GM20431 (cell line): ENCODE results near the gene TRAPPC5.

ENCODE experiments used
- in situ Hi-C: fragments of 300-500 bp; cut with MseI, MboI; formaldehyde crosslinking; loops from one replicate; pipeline ENCODE4 v1.15.0; 2020; ENCODE audit warnings: low sequenced_read_pairs; ENCODE audit not compliant: unreplicated experiment

The TRAPPC5 gene

GRCh38 chr19:7672522-7672921 lies 8.1 kb upstream of the TRAPPC5 start:
- in situ Hi-C loops: loop anchor here (10.0 kb wide), 1 partner anchor 132 kb away; no protein-coding TSS in a partner anchor

DNA sequence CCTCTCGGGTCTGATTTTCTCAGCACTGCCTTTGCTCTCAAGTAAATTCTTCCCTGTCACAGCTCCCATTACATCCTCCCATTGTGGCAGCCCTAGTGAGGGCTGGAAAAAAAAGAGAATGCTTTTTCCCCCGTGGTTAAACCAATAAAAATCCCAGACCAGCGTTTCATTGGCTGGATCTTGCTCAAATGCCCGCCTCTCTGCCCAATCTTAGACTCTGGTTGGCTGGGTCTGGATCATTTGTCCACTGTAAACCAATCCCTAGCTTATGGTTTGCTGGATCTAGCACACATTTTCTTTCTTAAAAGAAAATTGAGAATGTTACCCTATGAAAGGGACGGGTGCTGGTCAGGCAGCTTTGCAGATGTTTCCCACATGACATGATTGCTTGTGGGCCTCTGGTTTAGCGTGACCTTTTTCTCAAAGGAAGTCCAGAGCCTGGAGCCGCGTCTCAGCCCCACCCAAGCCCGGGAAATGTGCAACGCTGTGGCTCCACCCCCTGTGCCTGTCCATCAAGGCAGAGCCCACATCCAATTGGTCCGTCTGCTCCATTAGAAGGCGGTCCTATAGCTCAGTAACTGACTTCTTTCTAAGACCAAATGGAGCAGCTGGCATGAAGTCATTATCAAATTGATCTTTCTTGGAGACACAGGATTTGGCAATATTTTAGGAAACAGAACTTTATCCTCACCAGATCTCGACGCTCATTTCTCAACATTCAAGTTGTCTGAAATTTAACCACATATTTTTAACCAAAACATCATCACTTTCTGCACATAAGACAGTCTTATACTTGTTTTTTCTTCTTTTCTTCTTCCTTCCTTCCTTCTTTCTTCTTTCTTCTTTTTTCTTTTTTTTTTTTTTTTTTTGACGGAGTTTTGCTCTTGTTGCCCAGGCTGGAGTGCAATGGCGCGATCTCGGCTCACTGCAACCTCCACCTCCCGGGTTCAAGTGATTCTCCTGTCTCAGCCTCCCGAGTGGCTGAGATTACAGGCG lies 6.3 kb upstream of the TRAPPC5 start:
- in situ Hi-C loops: loop anchor here (10.0 kb wide), 1 partner anchor 130 kb away; no protein-coding TSS in a partner anchor

GRCh38 chr19:7676376-7676775 lies 4.3 kb upstream of the TRAPPC5 start:
- in situ Hi-C loops: loop anchor here (10.0 kb wide), 1 partner anchor 128 kb away; no protein-coding TSS in a partner anchor

DNA sequence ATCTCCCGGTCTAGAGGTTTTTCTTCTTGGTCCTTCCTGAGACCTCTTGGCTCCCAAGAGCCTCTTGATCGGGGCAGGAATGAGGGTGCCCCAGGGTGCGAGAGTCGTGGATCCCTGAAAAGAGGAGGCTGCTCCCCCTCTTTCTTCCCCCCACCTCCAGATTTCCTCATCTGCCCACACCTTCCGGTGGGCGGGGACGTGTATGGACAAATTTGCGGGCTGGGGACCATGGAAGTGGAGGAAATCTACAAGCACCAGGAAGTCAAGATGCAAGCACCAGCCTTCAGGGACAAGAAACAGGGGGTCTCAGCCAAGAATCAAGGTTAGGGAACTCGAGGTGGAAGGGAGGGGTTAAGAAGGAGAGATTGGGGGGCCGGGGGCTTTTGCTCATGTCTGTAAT lies 3.8 kb upstream of the TRAPPC5 start, which contains the start of gene MCEMP1:
Gene MCEMP1, plus strand, starts transcription at position 237 of the 400 bp plus-strand sequence. Its CDS starts 31 bp downstream, at position 268.
- in situ Hi-C loops: loop anchor here (10.0 kb wide), 1 partner anchor 128 kb away; no protein-coding TSS in a partner anchor

DNA sequence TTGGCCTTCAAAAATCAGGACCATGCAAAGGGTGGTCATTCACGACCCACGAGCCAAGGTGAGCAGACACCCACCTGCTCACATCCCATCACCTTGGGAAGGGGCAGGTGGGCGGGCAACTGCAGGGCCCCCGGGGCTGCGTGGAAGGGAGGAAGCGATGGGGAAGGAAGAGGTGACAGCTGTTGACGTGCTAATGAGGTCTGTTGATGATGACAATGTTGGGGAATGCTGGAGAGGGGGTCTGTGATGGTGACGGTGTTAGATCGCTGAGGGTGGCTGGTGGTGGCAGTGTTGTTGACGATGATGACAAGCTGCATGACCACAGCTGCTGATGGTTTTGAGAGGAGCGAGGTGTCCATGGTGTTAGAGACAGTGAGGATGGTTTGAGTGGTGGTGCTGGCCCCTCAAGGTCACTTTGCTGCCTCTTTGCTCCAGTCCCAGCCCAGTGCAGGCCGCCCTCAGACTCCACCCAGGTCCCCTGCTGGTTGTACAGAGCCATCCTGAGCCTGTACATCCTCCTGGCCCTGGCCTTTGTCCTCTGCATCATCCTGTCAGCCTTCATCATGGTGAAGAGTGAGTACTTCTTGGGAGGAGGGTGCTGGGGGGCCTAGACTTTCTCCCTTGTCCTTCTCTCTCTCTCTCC lies 2.8 kb upstream of the TRAPPC5 start:
- in situ Hi-C loops: loop anchor here (10.0 kb wide), 1 partner anchor 127 kb away; no protein-coding TSS in a partner anchor

DNA sequence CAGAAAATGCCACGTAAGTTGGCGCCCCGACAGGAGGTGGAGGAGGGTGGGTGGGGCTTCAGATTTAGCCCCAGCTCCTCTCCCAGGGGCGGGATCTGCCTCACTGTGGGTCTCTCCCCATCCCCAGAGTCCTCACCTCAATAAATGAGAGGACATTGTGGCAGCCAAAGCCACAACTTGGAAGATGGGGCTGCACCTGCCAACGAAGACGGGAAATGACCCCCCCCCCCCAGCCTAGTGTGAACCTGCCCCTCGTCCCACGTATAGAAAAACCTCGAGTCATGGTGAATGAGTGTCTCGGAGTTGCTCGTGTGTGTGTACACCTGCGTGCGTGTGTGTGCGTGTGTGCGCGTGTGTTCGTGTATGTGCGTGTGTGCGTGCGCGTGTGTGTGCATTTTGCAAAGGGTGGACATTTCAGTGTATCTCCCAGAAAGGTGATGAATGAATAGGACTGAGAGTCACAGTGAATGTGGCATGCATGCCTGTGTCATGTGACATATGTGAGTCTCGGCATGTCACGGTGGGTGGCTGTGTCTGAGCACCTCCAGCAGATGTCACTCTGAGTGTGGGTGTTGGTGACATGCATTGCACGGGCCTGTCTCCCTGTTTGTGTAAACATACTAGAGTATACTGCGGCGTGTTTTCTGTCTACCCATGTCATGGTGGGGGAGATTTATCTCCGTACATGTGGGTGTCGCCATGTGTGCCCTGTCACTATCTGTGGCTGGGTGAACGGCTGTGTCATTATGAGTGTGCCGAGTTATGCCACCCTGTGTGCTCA lies 1.5 kb upstream of the TRAPPC5 start:
- in situ Hi-C loops: loop anchor here (10.0 kb wide), 1 partner anchor 126 kb away; no protein-coding TSS in a partner anchor

- in situ Hi-C loops: loop anchor here (10.0 kb wide), 1 partner anchor 125 kb away; no protein-coding TSS in a partner anchor
Observed at GRCh38 chr19:7679771-7680605, 645 bp upstream of the TRAPPC5 start.

- in situ Hi-C loops: no loop called here
Observed at GRCh38 chr19:7681340-7682174, 924 bp downstream of the TRAPPC5 start.

DNA sequence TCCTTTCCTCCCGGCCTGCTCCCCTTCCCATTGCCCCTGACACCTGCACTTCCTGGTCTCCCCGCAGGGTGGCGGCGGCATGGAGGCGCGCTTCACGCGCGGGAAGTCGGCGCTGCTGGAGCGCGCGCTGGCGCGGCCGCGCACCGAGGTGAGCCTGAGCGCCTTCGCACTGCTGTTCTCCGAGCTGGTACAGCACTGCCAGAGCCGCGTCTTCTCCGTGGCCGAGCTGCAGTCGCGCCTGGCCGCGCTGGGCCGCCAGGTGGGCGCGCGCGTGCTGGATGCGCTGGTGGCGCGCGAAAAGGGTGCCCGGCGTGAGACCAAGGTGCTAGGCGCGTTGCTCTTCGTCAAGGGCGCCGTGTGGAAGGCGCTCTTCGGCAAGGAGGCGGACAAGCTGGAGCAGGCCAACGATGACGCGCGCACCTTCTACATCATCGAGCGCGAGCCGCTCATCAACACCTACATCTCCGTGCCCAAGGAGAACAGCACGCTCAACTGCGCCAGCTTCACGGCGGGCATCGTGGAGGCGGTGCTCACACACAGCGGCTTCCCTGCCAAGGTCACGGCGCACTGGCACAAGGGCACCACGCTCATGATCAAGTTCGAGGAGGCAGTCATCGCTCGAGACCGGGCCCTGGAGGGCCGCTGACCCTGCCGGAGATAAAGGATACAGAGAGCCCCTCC lies 1.7 kb downstream of the TRAPPC5 start:
- in situ Hi-C loops: no loop called here

DNA sequence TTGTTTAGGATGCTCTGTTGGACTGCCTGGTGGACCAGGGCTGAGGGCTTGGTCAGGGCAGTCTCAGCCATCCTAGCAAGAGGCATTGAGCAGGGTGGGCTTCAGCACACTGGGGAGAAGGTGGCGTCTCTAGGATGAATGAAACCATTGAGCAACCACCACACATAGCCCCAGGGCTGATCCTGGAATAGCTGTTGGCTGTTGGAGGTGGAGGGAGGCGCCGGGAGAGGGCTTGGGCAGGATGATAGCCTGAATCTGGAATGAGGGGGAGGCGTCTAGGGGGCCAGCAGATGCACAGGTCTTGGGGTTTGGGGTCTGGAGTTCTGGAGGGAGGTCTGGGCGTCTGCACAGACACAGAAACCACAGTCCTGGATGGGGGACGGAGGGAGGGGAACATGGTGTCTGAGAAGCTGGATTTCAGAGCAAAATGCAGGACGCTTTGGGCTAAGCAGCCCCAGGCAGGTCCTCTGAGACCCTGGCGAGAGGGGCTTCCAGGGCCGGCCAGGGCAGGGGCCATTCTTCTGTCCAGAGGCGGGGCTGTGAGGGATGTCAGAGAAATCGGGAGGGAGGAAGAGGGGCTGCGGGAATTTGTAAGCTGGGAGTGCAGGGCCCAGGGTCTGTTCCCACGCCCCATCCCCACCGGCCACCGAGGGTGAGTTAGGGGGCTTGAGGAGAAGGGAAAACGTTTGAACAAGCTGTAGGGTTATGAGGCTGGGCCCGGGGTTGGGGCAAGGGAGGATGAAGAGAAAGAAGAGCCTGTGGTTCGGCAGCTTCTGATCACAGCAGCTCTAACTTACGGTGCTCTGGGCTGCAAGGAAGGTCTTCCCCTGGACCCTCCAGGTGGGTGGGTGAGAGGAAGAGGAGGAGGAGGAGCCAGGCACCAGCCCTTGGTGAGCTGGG lies 5.2 kb downstream of the TRAPPC5 start:
- in situ Hi-C loops: no loop called here

DNA sequence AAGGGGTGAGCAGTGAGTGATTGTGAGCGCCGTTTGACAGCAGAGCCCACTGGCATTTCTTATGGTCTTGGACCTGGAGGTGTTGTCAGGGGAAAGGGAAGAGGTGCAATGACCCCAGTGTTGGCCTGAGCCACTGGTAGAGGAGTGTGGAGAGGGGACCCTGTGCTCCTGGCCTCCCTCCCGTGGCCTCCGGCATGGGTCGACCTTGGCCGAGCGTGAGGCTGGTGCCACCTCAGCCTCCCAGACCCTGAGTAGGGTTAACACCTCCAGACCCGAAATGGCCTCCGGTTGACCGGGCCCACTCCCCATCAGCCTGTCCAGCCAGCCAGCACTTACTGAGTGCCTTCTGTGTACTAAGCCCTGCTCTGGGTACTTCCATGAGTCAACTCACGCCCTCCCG lies 6.5 kb downstream of the TRAPPC5 start:
- in situ Hi-C loops: no loop called here

DNA sequence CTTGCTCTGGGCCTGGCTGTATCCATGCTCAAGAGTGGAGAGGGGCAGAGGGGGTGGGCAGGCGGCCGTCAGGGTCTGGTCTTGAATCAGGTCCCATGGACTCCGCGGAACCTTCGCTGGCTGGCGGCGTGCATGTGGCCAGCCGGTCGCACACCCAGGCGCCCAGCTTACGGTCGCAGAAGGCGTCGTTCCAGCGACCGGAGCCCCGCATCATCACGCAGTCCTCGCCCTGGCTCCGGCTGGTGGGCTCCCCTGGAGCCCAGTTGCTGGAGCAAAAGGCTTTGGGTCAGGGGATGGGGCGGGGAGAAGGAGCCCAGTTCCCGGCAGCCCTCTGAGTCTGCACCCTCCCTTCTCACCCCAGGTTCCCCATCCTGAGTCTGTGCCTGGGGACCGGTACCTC lies 8.5 kb downstream of the TRAPPC5 start:
- in situ Hi-C loops: no loop called here

- in situ Hi-C loops: no loop called here
Observed at GRCh38 chr19:7690779-7691258, 10.2 kb downstream of the TRAPPC5 start.

DNA sequence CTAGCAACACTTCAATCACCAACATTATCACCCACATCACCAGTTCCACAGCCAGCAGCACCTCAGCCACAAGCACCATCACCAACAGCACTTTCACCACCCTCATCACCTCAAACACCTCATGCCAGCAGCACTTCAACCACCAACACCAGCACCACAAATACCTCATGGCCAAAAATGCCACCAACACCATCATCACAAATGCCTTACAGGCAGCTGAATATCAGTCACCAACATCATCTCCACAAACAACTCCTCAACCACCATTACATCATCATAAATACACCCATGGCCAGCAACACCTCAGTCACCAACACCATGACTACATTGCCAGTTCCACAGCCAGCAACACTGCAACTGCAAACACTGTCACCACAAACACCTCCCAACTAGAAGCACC lies 10.9 kb downstream of the TRAPPC5 start:
- in situ Hi-C loops: no loop called here

DNA sequence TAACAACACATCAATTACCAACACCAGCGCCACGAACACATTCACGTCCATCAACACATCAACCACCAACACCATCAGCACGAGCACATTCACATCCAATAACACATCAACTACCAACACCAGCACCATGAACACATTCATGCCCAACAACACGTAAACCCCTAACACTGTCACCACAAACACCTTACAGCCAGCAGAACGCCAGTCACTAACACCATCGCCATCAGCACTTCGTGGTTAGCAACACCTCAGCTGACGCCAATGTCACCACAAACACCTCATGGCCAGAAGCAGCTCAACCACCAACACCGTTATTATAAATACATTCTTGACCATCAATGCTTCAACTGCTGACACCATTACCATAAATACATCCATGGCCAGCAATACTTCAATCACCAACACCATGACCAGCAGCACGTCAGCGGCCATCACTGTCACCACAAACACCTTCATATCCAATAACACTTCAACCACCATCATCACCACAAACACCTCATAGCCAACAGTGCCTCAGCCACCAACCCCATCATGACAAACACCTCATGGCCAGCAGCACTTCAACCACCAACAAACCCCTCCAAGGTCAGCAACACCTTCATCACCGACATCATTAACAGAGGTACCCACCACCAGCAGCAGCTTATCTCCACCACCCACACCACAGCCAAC lies 11.9 kb downstream of the TRAPPC5 start:
- in situ Hi-C loops: no loop called here

DNA sequence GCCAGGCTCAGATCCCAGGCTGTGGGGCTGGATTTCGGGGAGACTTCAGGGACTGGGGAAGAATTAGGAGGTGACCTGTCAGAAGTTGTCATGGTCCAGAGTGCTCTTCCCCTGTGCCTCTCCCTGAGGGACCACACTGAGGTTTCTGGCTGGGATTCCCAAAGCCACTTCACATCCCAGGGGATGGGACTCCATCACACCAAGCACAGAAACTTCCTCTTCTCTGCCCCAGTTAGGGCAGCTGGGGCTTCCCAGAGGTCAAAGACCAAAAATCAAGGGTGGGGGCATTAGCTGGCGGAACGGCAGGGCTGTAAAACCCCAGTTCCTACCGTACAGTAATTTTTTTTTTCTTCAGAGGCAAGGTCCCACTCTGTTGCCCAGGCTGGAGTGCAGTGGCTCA lies 13.9 kb downstream of the TRAPPC5 start:
- in situ Hi-C loops: no loop called here
